GM19238 (cell line): ENCODE data around the gene EFNA2.

Experiments
- DNase-seq: peaks from one replicate; pipeline ENCODE4 v3.0.0; 2011; ENCODE audit warnings: low spot score; ENCODE audit not compliant: insufficient read length

The EFNA2 gene

GRCh38 chr19:1259876-1260748 lies 25.6 kb upstream of the EFNA2 start:
- no peak for DNase-seq

GRCh38 chr19:1260749-1261537 lies 24.7 kb upstream of the EFNA2 start:
- DNase-seq: peak; percentile 98

GRCh38 chr19:1261538-1261797 lies 24.2 kb upstream of the EFNA2 start:
- no peak for DNase-seq

- DNase-seq: no peak
Observed at GRCh38 chr19:1261798-1262622, 23.7 kb upstream of the EFNA2 start.

GRCh38 chr19:1262623-1263123 lies 23.0 kb upstream of the EFNA2 start:
- no peak for DNase-seq

GRCh38 chr19:1263188-1263587 lies 22.5 kb upstream of the EFNA2 start:
- DNase-seq: no peak

- DNase-seq: no peak
Observed at GRCh38 chr19:1264801-1265614, 20.7 kb upstream of the EFNA2 start.

GRCh38 chr19:1265615-1266128 lies 20.0 kb upstream of the EFNA2 start:
- no peak for DNase-seq

- DNase-seq: peak; percentile 91
Observed at GRCh38 chr19:1266129-1266915, 19.4 kb upstream of the EFNA2 start.

- DNase-seq: peak; percentile 78
Observed at GRCh38 chr19:1266916-1267476, 18.7 kb upstream of the EFNA2 start.

- DNase-seq: no peak
Observed at GRCh38 chr19:1267477-1268225, 18.0 kb upstream of the EFNA2 start.

- DNase-seq: no peak
Observed at GRCh38 chr19:1268226-1269064, 17.2 kb upstream of the EFNA2 start.

- peak; percentile 100 for DNase-seq
Observed at GRCh38 chr19:1269065-1269477, 16.6 kb upstream of the EFNA2 start, which contains the start of gene CIRBP. TSS of gene CIRBP (plus strand) at chr19:1269332. CDS start at chr19:1270934, 1,602 bp downstream.

- peak; percentile 96 for DNase-seq
Observed at GRCh38 chr19:1269478-1270212, 16.0 kb upstream of the EFNA2 start.

GRCh38 chr19:1270213-1270853 lies 15.3 kb upstream of the EFNA2 start:
- no peak for DNase-seq

GRCh38 chr19:1270854-1271527 lies 14.7 kb upstream of the EFNA2 start:
- no peak for DNase-seq
